Right lobe of liver (tissue), 4 donors: ENCODE measurements around the gene MAL.

Experiments
- POLR2A ChIP-seq: fragments of 450-650 bp; IDR thresholded peaks from one replicate; pipeline ENCODE4 v1.6.1; 2017; ENCODE audit warnings: antibody characterized with exemption, mild to moderate bottlenecking
- TF ChIP-seq, protein P1 (sequence below), 4 donors: fragments of 200-600 bp in 3 of 4; fragments of 450-650 bp in 1 of 4; IDR thresholded peaks; one replicate each; pipeline versions ENCODE4 v1.5.1 to v1.8.0; 2016 to 2022; ENCODE audit warnings: antibody characterized with exemption in 4 of 4, mild to moderate bottlenecking in 2 of 4
- donor health status: DM: no; HTN: no; CAD: no.
- donor health status: DM: no; HTN: no; CAD: no.
- donor health status: DM: no; HTN: yes; CAD: no.

DNA sequence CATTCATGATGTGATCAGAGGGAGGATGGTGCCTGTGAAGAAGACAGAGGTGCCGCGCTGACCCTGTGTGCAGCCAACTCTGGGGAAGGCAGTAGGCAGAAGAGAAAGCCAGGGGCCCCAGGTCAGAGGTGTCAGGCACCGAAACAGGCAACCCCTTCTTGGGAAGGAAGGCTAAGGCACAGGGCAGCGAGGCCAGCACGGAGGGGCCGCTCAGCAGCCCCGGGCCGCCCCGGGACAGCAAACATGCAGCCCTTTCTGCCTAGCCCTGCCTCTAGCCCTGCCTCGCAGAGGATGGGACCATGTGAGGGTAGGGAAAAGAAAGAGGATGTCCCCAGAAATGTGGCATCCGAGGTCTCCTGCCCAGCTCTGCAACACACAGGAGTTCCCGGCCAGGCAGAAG, 7.7 kb upstream of the MAL start:
- TF ChIP-seq, protein P1, sequence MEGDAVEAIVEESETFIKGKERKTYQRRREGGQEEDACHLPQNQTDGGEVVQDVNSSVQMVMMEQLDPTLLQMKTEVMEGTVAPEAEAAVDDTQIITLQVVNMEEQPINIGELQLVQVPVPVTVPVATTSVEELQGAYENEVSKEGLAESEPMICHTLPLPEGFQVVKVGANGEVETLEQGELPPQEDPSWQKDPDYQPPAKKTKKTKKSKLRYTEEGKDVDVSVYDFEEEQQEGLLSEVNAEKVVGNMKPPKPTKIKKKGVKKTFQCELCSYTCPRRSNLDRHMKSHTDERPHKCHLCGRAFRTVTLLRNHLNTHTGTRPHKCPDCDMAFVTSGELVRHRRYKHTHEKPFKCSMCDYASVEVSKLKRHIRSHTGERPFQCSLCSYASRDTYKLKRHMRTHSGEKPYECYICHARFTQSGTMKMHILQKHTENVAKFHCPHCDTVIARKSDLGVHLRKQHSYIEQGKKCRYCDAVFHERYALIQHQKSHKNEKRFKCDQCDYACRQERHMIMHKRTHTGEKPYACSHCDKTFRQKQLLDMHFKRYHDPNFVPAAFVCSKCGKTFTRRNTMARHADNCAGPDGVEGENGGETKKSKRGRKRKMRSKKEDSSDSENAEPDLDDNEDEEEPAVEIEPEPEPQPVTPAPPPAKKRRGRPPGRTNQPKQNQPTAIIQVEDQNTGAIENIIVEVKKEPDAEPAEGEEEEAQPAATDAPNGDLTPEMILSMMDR (IDR thresholded peaks at IDR 0.05): no peak
- TF ChIP-seq POLR2A: no peak
